ENCODE data around the gene GRIN3B.

DNA sequence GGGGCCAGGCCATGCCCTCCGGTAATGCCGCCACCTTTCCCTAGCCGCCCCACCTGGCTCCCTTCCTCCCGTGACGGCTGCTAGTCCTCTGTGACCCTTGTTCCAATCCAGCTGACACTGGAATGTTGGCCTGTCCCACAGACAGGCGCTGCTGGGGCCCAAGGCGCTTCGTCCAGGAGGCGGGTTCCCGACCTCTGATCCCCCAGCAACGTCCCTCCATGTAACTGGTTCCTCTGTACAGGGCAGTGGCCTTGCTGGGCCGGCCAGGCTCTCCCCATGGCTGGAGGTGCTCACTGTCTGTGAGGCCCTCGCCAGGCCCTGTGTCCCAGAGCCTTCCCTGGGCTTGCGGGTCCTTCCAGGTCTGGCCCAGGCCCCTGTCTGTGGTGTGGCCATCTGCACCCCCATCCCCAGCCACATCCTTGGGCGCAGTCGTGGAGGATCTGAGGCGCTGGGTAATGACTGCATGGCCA lies 6.8 kb upstream of the GRIN3B start:
- TF ChIP-seq, protein P1, sequence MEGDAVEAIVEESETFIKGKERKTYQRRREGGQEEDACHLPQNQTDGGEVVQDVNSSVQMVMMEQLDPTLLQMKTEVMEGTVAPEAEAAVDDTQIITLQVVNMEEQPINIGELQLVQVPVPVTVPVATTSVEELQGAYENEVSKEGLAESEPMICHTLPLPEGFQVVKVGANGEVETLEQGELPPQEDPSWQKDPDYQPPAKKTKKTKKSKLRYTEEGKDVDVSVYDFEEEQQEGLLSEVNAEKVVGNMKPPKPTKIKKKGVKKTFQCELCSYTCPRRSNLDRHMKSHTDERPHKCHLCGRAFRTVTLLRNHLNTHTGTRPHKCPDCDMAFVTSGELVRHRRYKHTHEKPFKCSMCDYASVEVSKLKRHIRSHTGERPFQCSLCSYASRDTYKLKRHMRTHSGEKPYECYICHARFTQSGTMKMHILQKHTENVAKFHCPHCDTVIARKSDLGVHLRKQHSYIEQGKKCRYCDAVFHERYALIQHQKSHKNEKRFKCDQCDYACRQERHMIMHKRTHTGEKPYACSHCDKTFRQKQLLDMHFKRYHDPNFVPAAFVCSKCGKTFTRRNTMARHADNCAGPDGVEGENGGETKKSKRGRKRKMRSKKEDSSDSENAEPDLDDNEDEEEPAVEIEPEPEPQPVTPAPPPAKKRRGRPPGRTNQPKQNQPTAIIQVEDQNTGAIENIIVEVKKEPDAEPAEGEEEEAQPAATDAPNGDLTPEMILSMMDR (IDR thresholded peaks at IDR 0.05), result no peak
- no peak for TF ChIP-seq POLR2A (IDR thresholded peaks at IDR 0.05)

Data from lower leg skin (tissue), 3 donors.